Bone marrow (tissue), 2 donors: ENCODE data around the gene ADGRL3.

Experiments used
- DNase-seq, 2 donors: peaks; one replicate each; lab custom pipeline; 2025; lab: John Stamatoyannopoulos, UW

Gene ADGRL3

DNA sequence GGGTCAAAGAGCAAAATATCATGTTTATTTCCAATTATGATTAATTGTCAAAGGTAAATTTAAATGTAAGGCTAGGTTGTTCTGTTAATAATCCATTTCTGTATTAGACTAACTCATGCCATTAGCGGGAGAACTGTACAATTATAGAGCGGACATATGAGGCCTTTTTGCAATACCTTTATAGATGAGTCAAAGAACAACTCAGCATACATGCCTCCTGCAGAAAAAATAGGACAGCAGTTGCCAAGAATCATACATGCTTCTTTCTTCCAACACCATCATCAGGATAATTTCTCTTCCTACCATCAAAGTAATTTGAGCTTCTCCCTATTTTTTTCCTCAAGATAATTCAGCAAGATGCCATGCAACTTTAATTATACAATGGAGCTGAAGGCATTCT lies 917.8 kb downstream of the ADGRL3 start:
- DNase-seq, result no peak

DNA sequence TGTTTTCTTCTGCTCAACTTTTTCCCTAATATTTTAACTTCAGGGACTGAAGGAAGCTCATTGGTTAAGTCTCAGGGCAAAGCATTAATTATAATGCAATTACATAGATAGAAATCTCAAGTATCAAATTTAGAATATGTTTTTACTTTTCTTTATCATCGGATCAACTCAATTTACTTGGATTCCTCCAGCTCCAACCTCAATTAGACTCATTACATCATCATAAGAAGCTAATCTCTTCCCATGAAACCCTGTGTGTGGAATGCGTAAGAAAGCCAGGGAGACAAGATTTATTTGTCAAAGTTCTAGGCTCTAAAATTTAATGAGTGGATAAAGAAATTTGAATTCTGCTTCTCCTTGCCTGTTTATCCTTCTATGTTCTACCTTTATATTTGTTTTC lies 918.4 kb downstream of the ADGRL3 start:
- no peak for DNase-seq

DNA sequence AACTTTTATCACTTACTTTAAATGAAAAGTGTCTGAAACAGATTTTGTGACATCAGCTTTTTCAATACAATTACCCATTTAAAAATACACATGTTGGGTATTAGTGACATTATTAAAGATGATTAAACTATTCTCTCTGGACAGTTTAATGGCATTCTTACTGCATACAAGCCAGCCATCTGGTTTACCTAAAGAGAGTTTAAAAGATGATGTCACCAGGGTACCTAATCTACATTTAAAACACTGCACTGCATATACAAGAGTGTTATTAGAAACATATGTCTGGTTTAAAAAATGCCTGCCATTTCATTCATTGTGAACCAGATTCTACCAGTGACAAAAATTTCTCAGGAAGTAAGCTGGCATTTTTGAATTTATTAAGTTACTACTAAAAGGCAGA lies 919.1 kb downstream of the ADGRL3 start:
- DNase-seq, result no peak

DNA sequence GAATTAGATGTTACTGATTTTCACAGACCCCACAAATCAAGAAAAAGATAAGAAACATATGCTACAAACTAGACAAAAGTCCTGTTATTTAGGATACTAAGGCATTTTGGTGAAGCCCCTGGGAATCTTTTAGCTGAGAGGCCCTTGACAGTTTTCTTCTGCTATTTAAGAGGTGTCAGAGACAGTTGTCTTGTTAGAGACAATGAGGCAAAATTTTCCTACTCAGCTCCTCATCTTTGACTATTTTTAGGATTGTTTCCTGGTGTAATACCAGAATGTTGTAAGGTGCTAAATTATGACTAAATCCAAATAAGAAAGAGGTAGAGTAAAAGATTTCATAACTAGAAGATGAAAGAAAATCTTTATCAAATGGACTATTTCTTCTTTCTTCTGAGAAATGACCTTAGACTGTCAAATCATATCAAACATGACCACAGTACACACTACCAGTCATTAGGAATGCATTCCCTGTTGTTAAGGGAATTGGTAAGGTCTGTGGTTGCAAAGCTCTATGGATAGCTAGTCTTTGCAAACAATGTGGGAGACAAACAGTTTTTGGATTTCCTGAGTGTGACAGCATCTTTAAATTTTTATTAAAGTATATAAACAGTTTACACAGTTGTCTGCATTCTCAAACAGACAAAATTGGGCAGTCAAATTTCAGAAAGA lies 926.1 kb downstream of the ADGRL3 start:
- DNase-seq, result no peak
